ENCODE results near the gene GYPB. TPM values are rescaled to one million over a fixed set of nuclear protein-coding genes. Genes with fewer than 3 reads are reported as not detected.

Gene GYPB
- total and polyA plus RNA-seq, 9 of the 15 experiments (the other 6 are each of a cell fraction or from before 2014, with no cell fraction given): 16.9 to 205 (median 65.8) TPM

- peak; percentile 65 for TF ChIP-seq ZNF512 (tag; IDR thresholded peaks at IDR 0.05)
- TF ChIP-seq SMARCA4 (IDR thresholded peaks at IDR 0.05): peak; percentile 38; the same call in 1 of the 2 replicates
- TF ChIP-seq ARHGAP35 (IDR thresholded peaks at IDR 0.05; ENCODE audit: partially characterized antibody): peak; percentile 67
- peak; percentile 68; the same call in 1 of the 2 replicates for TF ChIP-seq DPF2 (IDR thresholded peaks at IDR 0.05)
- TF ChIP-seq NKRF (IDR thresholded peaks at IDR 0.05; ENCODE audit: borderline replicate concordance): peak; percentile 63
- peak; percentile 69 for TF ChIP-seq CC2D1A (IDR thresholded peaks at IDR 0.05)
- peak; percentile 76 for TF ChIP-seq EHMT2 (IDR thresholded peaks at IDR 0.05)
- peak; percentile 47; the same call in 1 of the 2 replicates for TF ChIP-seq ZSCAN29 (IDR thresholded peaks at IDR 0.05)
- 0 out of 2 replicates have a peak, but pooled peaks have one; percentile 26 for TF ChIP-seq SMARCE1 (IDR thresholded peaks at IDR 0.05)
- peak; percentile 42; the same call in 1 of the 2 replicates for TF ChIP-seq HDGF (IDR thresholded peaks at IDR 0.05)
- 0 out of 2 replicates have a peak, but pooled peaks have one; percentile 29 for TF ChIP-seq MTA2 (IDR thresholded peaks at IDR 0.05; ENCODE audit: low read depth)
- TF ChIP-seq ARNT (IDR thresholded peaks at IDR 0.05): 0 out of 4 replicates have a peak, but pooled peaks of 1 of the 2 experiments have one; percentile 28
- TF ChIP-seq ZBTB2 (IDR thresholded peaks at IDR 0.05): 0 out of 2 replicates have a peak, but pooled peaks have one; percentile 49
- TF ChIP-seq HLTF (IDR thresholded peaks at IDR 0.05): peak; percentile 27; the same call in 1 of the 2 replicates
Measured at GRCh38 chr4:144016057-144016605, 3.0 kb downstream of the GYPB start (continued).
